Stimulated activated CD4-positive, alpha-beta T cell treated with anti-CD3 and anti-CD28 coated beads, Interleukin-2, amount 100 ng/mL, for 48 hours (primary cell): ENCODE data around the gene SMAD1.
"Not testable (repeated sequence)": the region's sequence is repeated elsewhere in the genome, so short reads cannot be mapped to it uniquely, and the experiment has no call there.

Source experiments
- DNase-seq, 2 donors: peaks; one replicate each; pipeline ENCODE4 v3.0.0-alpha.2; 2020

The SMAD1 gene

GRCh38 chr4:145530662-145531061, 49.0 kb downstream of the SMAD1 start:
- no peak for DNase-seq

GRCh38 chr4:145531223-145531622, 49.6 kb downstream of the SMAD1 start:
- DNase-seq, result no peak

GRCh38 chr4:145531859-145532258, 50.2 kb downstream of the SMAD1 start:
- DNase-seq, result no peak

GRCh38 chr4:145533001-145533400, 51.3 kb downstream of the SMAD1 start:
- DNase-seq, result no peak

GRCh38 chr4:145533415-145533814, 51.8 kb downstream of the SMAD1 start:
- not testable (repeated sequence) for DNase-seq

GRCh38 chr4:145533961-145534360, 52.3 kb downstream of the SMAD1 start:
- no peak for DNase-seq

GRCh38 chr4:145535202-145535601, 53.5 kb downstream of the SMAD1 start:
- DNase-seq, result no peak

GRCh38 chr4:145536044-145536443, 54.4 kb downstream of the SMAD1 start:
- no peak for DNase-seq

- DNase-seq, result no peak
Observed at GRCh38 chr4:145538596-145538995, 56.9 kb downstream of the SMAD1 start.

- DNase-seq, result no peak
Observed at GRCh38 chr4:145539671-145540070, 58.0 kb downstream of the SMAD1 start.

- DNase-seq, result no peak
Observed at GRCh38 chr4:145540235-145540634, 58.6 kb downstream of the SMAD1 start.

GRCh38 chr4:145541346-145541745, 59.7 kb downstream of the SMAD1 start:
- no peak for DNase-seq

GRCh38 chr4:145545031-145545430, 63.4 kb downstream of the SMAD1 start:
- no peak for DNase-seq

GRCh38 chr4:145545538-145546174, 64.0 kb downstream of the SMAD1 start:
- no peak for DNase-seq

GRCh38 chr4:145546175-145546915, 64.7 kb downstream of the SMAD1 start:
- no peak for DNase-seq

GRCh38 chr4:145551660-145552059, 70.0 kb downstream of the SMAD1 start:
- DNase-seq, result no peak

- DNase-seq, result no peak
Observed at GRCh38 chr4:145552181-145552822, 70.6 kb downstream of the SMAD1 start.

- no peak for DNase-seq
Observed at GRCh38 chr4:145553375-145553774, 71.7 kb downstream of the SMAD1 start.

- DNase-seq, result no peak
Observed at GRCh38 chr4:145554691-145555090, 73.0 kb downstream of the SMAD1 start.

GRCh38 chr4:145557720-145558119, 76.1 kb downstream of the SMAD1 start:
- DNase-seq, result peak; percentile 48 to 56

- DNase-seq, result no peak
Observed at GRCh38 chr4:145563293-145563985, 81.8 kb downstream of the SMAD1 start.

GRCh38 chr4:145564540-145564939, 82.9 kb downstream of the SMAD1 start:
- DNase-seq, result no peak

- no peak for DNase-seq
Observed at GRCh38 chr4:145565328-145565727, 83.7 kb downstream of the SMAD1 start.
